DOHH2 (cell line): ENCODE data around the gene FAM168B.

Experiments used
- H3F3A ChIP-seq: fragments of 200-600 bp; sonication (generic), shearing (Covaris generic); 2 replicates; pipeline ENCODE4 v1.6.0; 2016; ENCODE audit warnings: antibody characterized with exemption, mild to moderate bottlenecking; ENCODE audit not compliant: control insufficient read depth, insufficient read depth
- H3K27ac ChIP-seq: fragments of 200-600 bp; sonication (generic); 2 replicates; pipeline ENCODE4 v1.5.1; 2014; ENCODE audit warnings: low read depth, mild to moderate bottlenecking, low read length, moderate library complexity
- H3K27me3 ChIP-seq: fragments of 200-600 bp; sonication (generic); 2 replicates; pipeline ENCODE4 v1.6.1; 2014; ENCODE audit warnings: mild to moderate bottlenecking, low read length, mixed read lengths; ENCODE audit not compliant: control insufficient read depth
- H3K36me3 ChIP-seq: fragments of 200-600 bp; sonication (generic); 2 replicates; pipeline ENCODE4 v1.6.1; 2014; ENCODE audit warnings: mild to moderate bottlenecking, low read length, moderate library complexity, mixed read lengths; ENCODE audit not compliant: control insufficient read depth
- H3K4me1 ChIP-seq: fragments of 200-600 bp; sonication (generic); 2 replicates; pipeline ENCODE4 v1.6.1; 2014; ENCODE audit warnings: mild to moderate bottlenecking, low read length, mixed read lengths; ENCODE audit not compliant: control insufficient read depth
- H3K4me2 ChIP-seq: fragments of 200-600 bp; sonication (generic); 2 replicates; pipeline ENCODE4 v1.6.0; 2014; ENCODE audit warnings: mild to moderate bottlenecking, low read length, moderate library complexity
- H3K4me3 ChIP-seq: fragments of 200-600 bp; sonication (generic); 2 replicates; pipeline ENCODE4 v1.5.1; 2014; ENCODE audit warnings: mild to moderate bottlenecking, low read length, mixed read lengths
- H3K79me2 ChIP-seq: fragments of 200-600 bp; sonication (generic); 2 replicates; pipeline ENCODE4 v1.6.1; 2014; ENCODE audit warnings: mild to moderate bottlenecking, low read length, mixed read lengths; ENCODE audit not compliant: control insufficient read depth
- H3K9me2 ChIP-seq: fragments of 200-600 bp; sonication (generic); replicated peaks from 2 replicates; pipeline ENCODE4 v1.6.1; 2014; ENCODE audit warnings: mild to moderate bottlenecking, low read length, mixed read lengths; ENCODE audit not compliant: control insufficient read depth
- H3K9me3 ChIP-seq: fragments of 200-600 bp; sonication (generic); 2 replicates; pipeline ENCODE4 v1.6.1; 2014; ENCODE audit warnings: antibody characterized with exemption, low read length, mixed read lengths; ENCODE audit not compliant: control insufficient read depth, insufficient read depth
- H4K20me1 ChIP-seq: fragments of 200-600 bp; sonication (generic); 2 replicates; pipeline ENCODE4 v1.6.0; 2014; ENCODE audit warnings: low read depth, mild to moderate bottlenecking, antibody characterized with exemption, low read length, moderate library complexity; ENCODE audit not compliant: control insufficient read depth, insufficient read depth
- CTCF ChIP-seq: fragments of 200-600 bp; sonication (generic); IDR thresholded peaks from one replicate; pipeline ENCODE4 v1.5.1; 2014; ENCODE audit warnings: antibody characterized with exemption, mild to moderate bottlenecking, low read depth, low read length; ENCODE audit not compliant: poor library complexity, severe bottlenecking
- EZH2phosphoT487 ChIP-seq: fragments of 200-600 bp; sonication (generic); IDR thresholded peaks from 2 replicates; pipeline ENCODE4 v1.6.1; 2017; ENCODE audit warnings: borderline replicate concordance, mild to moderate bottlenecking, antibody characterized with exemption, low read length, moderate library complexity, mixed read lengths

Gene FAM168B

GRCh38 chr2:131056204-131056931, 36.9 kb downstream of the FAM168B start:
- peaks cover 2% of the 10 kb centered on the region; the same call in 1 of the 2 replicates for H3F3A ChIP-seq
- no peaks in the 10 kb centered on the region for H3K27me3 ChIP-seq
- H4K20me1 ChIP-seq, result peaks cover 10% of the 10 kb centered on the region
- no peak overlapping the region for H3K4me3 ChIP-seq
- no peaks in the 10 kb centered on the region for H3K9me2 ChIP-seq
- H3K27ac ChIP-seq, result no peak overlapping the region
- no peaks in the 10 kb centered on the region for H3K4me1 ChIP-seq
- H3K4me2 ChIP-seq, result no peak overlapping the region
- TF ChIP-seq EZH2phosphoT487, result no peak
- TF ChIP-seq CTCF, result no peak
- peaks cover 85% of the 10 kb centered on the region for H3K36me3 ChIP-seq
- peaks cover 64% of the 10 kb centered on the region for H3K79me2 ChIP-seq
- no peaks in the 10 kb centered on the region for H3K9me3 ChIP-seq

DNA sequence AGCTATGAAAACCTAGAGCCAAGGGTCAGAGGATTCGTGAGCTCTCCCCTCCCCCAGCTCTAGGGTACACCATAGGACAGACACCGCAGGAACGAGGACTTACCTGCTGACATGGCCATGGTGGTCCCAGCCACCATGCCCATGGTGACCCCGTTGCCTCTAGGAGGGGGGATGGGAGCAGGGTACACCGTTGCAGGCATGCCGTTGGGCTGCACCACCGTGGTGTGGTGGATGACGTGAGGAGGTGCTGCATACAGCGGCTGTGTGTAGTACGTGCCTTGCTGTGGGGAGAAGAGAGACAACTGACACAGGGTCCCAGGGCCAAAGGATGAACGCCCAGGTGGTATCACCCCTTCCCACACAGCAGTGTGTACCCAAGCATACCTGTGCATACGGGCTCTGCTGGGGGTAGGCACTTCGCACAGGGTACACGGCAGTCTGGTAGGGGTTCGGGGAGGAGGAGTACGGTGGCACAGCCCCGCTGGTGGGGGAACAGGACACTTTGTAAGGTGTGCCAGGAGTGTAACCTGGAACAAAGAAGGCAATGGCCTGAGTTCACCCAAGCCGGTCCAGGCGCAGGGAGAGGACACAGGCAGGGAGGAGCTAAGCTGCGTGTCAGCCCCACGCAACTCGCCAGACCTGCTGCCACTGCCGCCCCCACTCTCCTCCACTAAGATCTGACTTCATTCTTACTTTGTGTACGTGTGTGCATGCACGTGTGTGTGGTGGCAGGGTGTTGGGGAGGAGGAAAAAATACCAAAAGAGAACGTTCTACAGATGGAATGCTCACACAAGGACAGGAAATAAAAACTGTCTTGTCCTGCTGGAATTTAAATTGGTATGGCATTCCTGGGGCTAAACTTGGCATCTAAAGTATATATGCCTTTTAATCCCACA, 37.8 kb downstream of the FAM168B start:
- no peak for TF ChIP-seq EZH2phosphoT487
- TF ChIP-seq CTCF, result no peak
- Histone ChIP-seq H3K79me2 (peaks cover 57% of the 10 kb centered on the region), H3K27me3 (no peaks in the 10 kb centered on the region), H3F3A (peaks cover 2% of the 10 kb centered on the region; the same call in 1 of the 2 replicates), H3K9me2 (no peaks in the 10 kb centered on the region), H4K20me1 (peaks cover 10% of the 10 kb centered on the region), H3K9me3 (no peaks in the 10 kb centered on the region), H3K4me2 (no peak overlapping the region), H3K4me3 (no peak overlapping the region), H3K27ac (no peak overlapping the region), H3K4me1 (peaks cover 4% of the 10 kb centered on the region), H3K36me3 (peaks cover 89% of the 10 kb centered on the region)

DNA sequence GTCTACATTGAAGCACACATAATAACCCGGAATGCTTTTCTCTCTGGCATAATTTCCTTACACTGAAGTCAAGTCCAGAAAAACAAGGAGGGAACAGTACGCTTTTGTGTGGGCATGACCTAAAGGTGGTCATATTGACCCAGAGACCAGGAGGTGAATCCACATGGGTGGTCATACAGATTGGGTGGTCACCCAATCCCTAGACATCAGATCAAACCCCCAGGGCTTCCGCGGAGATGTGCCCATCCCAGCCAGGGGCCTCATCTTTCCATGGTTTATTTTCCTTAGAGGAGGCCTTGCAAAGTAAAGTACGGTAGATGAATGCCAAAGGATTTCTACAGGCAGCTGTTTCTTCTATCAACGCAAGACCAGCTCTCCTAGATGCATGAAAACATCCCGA, 38.8 kb downstream of the FAM168B start:
- peaks cover 2% of the 10 kb centered on the region; the same call in 1 of the 2 replicates for H3F3A ChIP-seq
- no peaks in the 10 kb centered on the region for H3K9me3 ChIP-seq
- H3K79me2 ChIP-seq, result peaks cover 48% of the 10 kb centered on the region
- H3K27ac ChIP-seq, result no peak overlapping the region
- peaks cover 91% of the 10 kb centered on the region for H3K36me3 ChIP-seq
- H3K4me1 ChIP-seq, result peaks cover 14% of the 10 kb centered on the region
- H3K4me2 ChIP-seq, result no peak overlapping the region
- peaks cover 8% of the 10 kb centered on the region for H4K20me1 ChIP-seq
- H3K4me3 ChIP-seq, result no peak overlapping the region
- TF ChIP-seq CTCF (no peak), EZH2phosphoT487 (no peak)
- no peaks in the 10 kb centered on the region for H3K9me2 ChIP-seq
- no peaks in the 10 kb centered on the region for H3K27me3 ChIP-seq
